Measurements from ENCODE around the gene LPP.

Gene LPP

DNA sequence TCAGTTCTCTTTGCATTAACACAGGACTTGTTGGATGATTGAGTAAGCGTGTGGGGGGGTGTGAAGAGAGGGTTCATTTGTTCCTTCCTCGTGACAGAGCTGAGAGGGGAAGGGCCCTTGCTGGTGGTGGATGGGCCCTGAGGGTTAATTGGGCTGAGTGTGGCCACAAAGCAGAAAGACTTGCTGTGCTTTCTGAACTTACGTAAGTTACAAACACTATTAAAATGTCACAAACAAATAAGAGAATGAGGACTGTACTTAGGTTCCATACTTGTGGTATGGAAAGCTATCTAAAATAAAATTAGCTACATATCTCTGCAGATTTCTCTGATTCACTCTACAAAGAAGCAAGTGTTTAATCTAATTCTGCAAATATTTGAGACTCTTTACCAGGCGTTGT lies 231.3 kb downstream of the LPP start:
- no peak overlapping the region for H3K9ac ChIP-seq (ENCODE audit: low read length)
- H3K79me2 ChIP-seq (ENCODE audit: insufficient read depth, low read length): no peaks in the 10 kb centered on the region
- H3K9me2 ChIP-seq (ENCODE audit: low read depth, low read length): no peaks in the 10 kb centered on the region
- 0 out of 2 replicates have a peak overlapping the region, but pooled peaks have one; percentile 14 for H2AFZ ChIP-seq (ENCODE audit: low read length)
- H4K20me1 ChIP-seq (ENCODE audit: insufficient read depth, low read length): no peaks in the 10 kb centered on the region
- no peaks in the 10 kb centered on the region for H3K9me3 ChIP-seq (ENCODE audit: low read length)
- H3K4me1 ChIP-seq (ENCODE audit: insufficient read depth, low read length, severe bottlenecking): peaks cover 21% of the 10 kb centered on the region
- H3K4me2 ChIP-seq (ENCODE audit: low read length): no peak overlapping the region
- no peaks in the 10 kb centered on the region for H3F3A ChIP-seq (ENCODE audit: insufficient read depth, low read length)
- no peak overlapping the region for H3K4me3 ChIP-seq (ENCODE audit: low read depth, low read length, poor library complexity, severe bottlenecking)
- TF ChIP-seq, protein P1, sequence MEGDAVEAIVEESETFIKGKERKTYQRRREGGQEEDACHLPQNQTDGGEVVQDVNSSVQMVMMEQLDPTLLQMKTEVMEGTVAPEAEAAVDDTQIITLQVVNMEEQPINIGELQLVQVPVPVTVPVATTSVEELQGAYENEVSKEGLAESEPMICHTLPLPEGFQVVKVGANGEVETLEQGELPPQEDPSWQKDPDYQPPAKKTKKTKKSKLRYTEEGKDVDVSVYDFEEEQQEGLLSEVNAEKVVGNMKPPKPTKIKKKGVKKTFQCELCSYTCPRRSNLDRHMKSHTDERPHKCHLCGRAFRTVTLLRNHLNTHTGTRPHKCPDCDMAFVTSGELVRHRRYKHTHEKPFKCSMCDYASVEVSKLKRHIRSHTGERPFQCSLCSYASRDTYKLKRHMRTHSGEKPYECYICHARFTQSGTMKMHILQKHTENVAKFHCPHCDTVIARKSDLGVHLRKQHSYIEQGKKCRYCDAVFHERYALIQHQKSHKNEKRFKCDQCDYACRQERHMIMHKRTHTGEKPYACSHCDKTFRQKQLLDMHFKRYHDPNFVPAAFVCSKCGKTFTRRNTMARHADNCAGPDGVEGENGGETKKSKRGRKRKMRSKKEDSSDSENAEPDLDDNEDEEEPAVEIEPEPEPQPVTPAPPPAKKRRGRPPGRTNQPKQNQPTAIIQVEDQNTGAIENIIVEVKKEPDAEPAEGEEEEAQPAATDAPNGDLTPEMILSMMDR (IDR thresholded peaks at IDR 0.05; ENCODE audit: low read length): no peak
- no peak for TF ChIP-seq EZH2 (IDR thresholded peaks at IDR 0.05; ENCODE audit: borderline replicate concordance, low read length)
- H3K27ac ChIP-seq (ENCODE audit: low read depth, low read length, poor library complexity, severe bottlenecking): no peak overlapping the region
- no peaks in the 10 kb centered on the region for H3K27me3 ChIP-seq (ENCODE audit: insufficient read depth, low read length)
- no peaks in the 10 kb centered on the region for H3K36me3 ChIP-seq (ENCODE audit: insufficient read depth, low read length)

DNA sequence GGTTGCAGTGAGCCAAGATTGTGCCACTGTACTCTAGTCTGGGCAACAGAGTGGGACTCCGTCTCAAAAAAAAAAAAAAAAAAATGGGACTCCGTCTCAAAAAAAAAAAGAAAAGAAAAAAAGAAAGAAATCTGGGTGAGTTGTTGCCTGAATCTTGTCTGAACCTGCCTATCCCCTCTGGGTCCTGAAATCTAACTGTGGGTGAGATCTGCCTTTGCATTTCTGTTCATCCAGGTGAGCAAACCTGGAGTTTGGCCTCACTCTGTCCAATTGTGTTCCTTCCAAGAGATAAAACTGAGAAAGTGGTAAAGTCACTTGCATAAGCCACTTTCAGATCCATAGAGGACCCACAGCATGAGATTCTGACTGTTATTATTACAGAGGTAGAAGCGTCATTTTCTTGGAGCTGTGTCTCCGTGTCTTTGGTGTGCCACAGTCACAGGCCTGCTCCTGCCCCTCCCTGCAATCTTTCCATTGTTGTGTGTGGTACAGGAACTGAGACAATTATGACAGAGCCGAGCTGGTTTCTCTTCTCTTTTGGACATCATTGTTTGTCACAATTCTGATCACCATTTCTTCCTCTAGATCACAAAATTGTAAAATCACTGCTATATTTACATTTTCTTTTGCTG lies 235.9 kb downstream of the LPP start:
- Histone ChIP-seq H3K4me2 (ENCODE audit: low read length) (peak overlapping the region; percentile 65), H3K9me2 (ENCODE audit: low read depth, low read length) (no peaks in the 10 kb centered on the region), H3K27ac (ENCODE audit: low read depth, low read length, poor library complexity, severe bottlenecking) (peak overlapping the region; percentile 92), H3K4me1 (ENCODE audit: insufficient read depth, low read length, severe bottlenecking) (peaks cover 38% of the 10 kb centered on the region), H3K79me2 (ENCODE audit: insufficient read depth, low read length) (no peaks in the 10 kb centered on the region), H3K27me3 (ENCODE audit: insufficient read depth, low read length) (no peaks in the 10 kb centered on the region), H3K9ac (ENCODE audit: low read length) (peak overlapping the region; percentile 48), H3K36me3 (ENCODE audit: insufficient read depth, low read length) (no peaks in the 10 kb centered on the region), H3F3A (ENCODE audit: insufficient read depth, low read length) (no peaks in the 10 kb centered on the region), H3K4me3 (ENCODE audit: low read depth, low read length, poor library complexity, severe bottlenecking) (peak overlapping the region; percentile 22), H2AFZ (ENCODE audit: low read length) (no peak overlapping the region), H3K9me3 (ENCODE audit: low read length) (no peaks in the 10 kb centered on the region), H4K20me1 (ENCODE audit: insufficient read depth, low read length) (no peaks in the 10 kb centered on the region)
- no peak for TF ChIP-seq EZH2 (IDR thresholded peaks at IDR 0.05; ENCODE audit: borderline replicate concordance, low read length)

- Histone ChIP-seq H3K27ac (ENCODE audit: low read depth, low read length, poor library complexity, severe bottlenecking) (peak overlapping the region; percentile 92), H3K9me2 (ENCODE audit: low read depth, low read length) (no peaks in the 10 kb centered on the region), H4K20me1 (ENCODE audit: insufficient read depth, low read length) (no peaks in the 10 kb centered on the region), H3K4me2 (ENCODE audit: low read length) (peak overlapping the region; percentile 65), H3K27me3 (ENCODE audit: insufficient read depth, low read length) (no peaks in the 10 kb centered on the region), H3K4me3 (ENCODE audit: low read depth, low read length, poor library complexity, severe bottlenecking) (peak overlapping the region; percentile 22), H3K79me2 (ENCODE audit: insufficient read depth, low read length) (no peaks in the 10 kb centered on the region), H3K9ac (ENCODE audit: low read length) (peak overlapping the region; percentile 48), H2AFZ (ENCODE audit: low read length) (no peak overlapping the region), H3K36me3 (ENCODE audit: insufficient read depth, low read length) (no peaks in the 10 kb centered on the region), H3F3A (ENCODE audit: insufficient read depth, low read length) (no peaks in the 10 kb centered on the region), H3K4me1 (ENCODE audit: insufficient read depth, low read length, severe bottlenecking) (peaks cover 34% of the 10 kb centered on the region), H3K9me3 (ENCODE audit: low read length) (no peaks in the 10 kb centered on the region)
- TF ChIP-seq EZH2 (IDR thresholded peaks at IDR 0.05; ENCODE audit: borderline replicate concordance, low read length): no peak
- TF ChIP-seq, protein P1 (IDR thresholded peaks at IDR 0.05; ENCODE audit: low read length): no peak
These were observed 236.4 kb downstream of the LPP start for GRCh38 chr3:188390343-188390718.
